GM21737 (cell line): ENCODE data around the gene ASTN2.

Experiments
- ATAC-seq: cut with Tn5 transposase; IDR thresholded peaks from one replicate; pipeline ENCODE4 v1.9.1; 2021; ENCODE audit warnings: mild to moderate bottlenecking, moderate library complexity; ENCODE audit not compliant: unreplicated experiment

The ASTN2 gene

DNA sequence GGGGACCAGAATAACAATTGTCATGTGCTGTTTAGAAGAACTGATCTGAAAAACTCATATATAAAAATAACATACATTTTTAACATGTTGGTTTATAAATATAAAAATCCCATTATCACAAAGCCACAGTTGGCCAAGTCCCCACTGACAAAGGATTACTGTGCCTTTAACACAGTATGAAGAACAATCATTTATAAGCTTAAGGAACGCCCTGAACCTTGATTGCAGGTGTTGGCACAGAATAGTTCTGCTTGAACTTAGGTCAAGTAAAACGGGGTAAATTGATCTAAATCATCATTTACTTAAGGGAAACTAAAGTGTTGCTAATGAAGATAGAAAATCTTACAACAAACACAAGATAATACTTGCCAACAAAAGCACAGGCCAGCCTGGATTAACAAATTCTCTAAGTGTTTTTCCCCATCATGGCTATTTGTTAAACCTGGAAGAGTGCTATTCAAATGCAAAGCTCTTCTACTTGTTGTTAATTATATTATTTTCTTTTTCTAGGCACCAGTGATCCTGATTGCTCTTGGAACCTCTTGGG lies 46.1 kb downstream of the ASTN2 start:
- ATAC-seq = no peak

DNA sequence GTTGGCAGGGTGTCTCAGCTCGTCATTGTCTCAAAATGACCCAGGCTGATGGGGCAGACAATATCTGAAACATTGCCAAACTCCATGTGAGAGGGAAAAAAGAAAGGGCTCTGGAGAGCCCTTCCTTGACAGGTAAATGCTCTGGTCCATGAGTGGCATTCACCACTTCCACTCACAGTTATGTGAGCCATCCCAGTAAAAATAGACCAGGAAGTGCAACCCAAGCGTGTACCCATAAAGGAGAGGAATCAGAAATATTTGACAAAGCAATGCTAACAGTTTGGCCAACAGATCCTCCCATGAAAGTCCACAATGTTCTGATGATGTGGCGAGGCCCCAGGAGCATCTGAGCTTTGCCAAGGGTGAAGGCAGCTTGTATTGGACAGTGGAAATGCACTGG lies 49.4 kb downstream of the ASTN2 start:
- ATAC-seq = no peak

DNA sequence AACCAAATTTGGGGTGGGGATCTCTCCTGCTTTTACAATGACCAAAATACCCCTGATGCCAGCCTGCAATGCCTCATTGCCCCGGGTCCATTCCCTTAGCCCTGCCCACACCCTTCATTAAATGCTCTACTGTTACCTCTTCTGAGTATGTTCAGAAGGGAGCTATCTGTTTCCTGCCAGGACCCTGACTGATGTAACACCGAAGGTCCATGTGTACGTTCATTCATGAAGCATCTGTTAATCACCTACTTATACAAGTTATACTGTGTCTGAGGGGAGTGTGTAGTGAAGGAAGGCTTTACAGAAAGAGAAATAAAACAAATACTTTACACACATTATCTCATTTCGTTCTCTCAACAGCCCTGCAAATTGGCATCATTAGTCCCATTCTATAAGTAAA lies 51.9 kb downstream of the ASTN2 start:
- ATAC-seq = no peak

DNA sequence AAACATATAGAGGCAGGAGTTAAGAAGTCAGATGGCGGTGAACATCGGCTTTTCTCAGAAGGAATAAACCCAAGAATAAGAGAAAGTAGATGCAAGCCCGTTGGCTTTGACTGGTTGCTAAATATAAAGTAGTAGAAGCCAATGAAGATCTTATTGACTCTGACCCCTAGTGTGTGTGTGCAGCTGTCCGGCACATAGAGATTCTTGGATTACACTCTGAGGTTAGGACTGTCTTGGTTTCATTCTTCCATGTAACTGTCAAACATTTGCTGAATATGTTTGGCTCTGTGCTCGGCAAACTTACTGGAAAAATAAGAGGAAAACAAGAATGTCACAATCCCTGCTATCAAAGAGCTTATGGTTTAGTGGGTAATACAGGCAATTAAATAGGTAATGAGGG lies 54.9 kb downstream of the ASTN2 start:
- ATAC-seq = no peak

DNA sequence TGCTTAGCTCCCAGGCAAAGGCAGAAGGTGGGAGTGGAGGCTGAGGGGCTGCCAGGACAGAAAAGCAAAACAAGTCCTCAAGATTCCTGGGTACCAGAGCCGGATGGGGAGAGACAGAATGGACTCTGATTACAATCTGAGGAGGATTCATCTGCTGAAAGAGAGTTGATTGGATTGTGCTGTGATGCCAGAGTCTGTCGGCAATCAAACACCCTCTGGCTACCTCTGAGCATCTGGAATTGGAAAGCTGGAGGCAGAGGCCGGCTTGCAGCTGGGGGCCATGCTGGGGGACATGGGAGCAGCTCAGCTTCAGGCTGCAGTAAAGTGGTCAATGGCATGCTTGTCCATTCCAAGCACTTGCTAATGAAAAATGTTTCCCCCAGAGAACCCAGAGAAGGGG lies 59.3 kb downstream of the ASTN2 start:
- no peak for ATAC-seq

DNA sequence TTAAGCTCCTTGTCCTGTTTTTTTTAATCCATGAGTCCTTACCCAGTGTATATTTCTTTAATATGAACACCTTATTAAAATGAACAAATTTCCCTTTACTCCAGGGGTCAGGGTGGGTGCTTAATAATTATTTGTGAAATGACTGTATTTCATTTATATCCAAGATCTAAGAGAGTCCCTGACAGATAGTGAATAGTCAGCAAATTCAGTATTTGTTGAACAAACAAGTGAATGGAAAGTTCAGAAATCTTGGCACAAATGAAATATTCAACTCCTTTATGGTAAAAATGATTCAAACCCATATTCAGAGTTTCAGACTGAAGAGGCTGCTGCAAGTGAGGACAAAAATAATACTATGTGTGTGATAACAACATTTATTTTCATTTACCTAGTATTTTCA lies 59.9 kb downstream of the ASTN2 start:
- ATAC-seq = no peak

DNA sequence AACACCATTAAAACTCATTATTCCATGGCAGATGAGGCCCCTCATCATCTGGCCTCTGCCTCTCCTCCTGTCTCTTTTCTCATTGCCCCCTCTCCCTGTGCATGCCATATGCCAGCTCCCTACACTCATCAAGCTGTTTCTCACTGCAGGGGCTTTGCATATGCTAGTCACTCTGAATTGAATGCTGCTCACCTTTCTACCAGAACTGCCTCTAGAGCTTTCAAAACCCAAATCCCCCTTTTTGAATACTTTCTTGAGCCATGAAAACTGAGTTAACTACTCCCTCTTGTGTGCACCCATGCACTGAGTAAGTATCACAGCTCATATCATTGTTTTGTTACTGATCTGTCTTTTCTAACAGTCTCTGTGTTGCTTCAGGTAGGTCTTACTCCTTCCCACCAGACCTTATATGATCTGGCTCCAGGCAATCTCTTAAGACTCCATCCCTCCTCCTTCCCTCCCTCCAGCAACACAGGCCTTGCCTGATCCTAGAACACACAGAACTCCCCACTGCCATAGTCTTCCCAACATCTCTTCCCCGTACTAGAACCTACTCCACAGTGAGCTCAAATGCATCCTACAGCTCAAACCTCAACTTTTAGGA lies 60.5 kb downstream of the ASTN2 start:
- no peak for ATAC-seq

DNA sequence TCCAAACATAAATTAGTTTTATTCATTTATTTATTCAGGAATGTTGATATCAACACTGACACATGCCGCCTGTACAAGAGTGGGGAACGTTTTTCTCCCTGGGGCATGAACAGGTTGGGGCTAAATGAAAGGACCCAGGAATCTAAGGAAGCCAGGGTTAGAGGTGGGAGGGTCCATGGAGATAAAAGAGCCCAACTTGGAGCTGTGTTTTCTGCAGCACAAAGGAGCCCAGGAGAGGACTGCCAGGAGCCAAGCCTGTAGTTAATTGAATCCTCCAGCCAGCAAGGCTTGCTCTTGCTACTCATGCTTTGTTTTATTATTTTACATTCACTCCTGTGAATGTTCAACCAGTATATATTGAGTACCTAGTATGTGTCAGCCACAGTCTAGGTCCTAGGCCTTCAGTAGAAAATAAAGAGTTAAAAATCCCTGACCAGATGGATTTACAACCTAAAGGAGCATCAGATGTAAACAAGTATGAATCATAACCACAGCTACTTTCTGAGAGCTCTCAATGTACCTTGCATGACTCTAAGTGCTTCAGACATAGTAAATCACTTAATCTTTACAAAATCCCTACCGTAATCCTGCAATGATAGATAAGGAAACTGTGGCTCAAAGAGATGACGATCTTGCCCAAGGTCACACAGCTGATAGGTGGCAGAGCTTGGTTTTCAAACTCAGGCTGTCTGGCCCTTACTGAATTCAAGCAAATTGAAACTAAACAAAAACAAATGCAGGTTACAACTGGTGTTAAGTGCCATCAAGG lies 69.8 kb downstream of the ASTN2 start:
- ATAC-seq = no peak

DNA sequence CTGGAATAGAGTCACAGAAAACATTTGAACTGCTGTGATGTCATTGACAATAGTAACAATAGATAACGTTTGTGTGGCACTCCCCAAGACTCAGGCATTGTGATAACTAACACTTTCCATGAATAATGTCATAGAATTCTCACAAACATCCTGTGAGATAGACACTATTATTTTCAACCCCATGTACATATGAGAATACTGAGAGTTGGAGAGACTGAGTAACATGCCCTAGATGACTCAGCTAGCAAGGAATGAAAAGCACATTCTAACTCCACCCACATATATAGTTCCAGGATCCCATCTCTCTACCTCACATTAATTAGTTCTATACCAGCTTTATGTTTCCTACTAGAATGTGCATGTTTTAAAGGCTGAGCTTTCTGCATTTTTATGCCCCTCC lies 71.4 kb downstream of the ASTN2 start:
- ATAC-seq = no peak

DNA sequence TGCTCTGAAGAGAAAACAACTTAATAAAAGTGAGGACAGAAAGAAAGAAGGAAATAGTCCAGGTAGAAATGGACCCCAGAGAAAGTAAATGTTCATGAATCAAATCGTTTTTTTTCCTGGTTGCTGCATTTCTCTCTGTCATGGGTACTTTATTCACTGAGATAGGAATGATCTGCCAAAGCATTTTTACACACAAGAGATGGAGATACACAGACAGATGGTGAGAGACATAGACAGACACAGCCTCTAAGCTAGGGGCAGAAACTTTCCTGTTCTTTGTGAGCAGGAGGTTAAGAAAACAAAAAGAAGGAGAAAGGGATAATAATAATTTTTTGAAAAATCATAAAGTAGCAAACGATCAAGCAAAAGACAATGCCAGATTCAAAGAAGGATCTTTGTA lies 73.7 kb downstream of the ASTN2 start:
- no peak for ATAC-seq

DNA sequence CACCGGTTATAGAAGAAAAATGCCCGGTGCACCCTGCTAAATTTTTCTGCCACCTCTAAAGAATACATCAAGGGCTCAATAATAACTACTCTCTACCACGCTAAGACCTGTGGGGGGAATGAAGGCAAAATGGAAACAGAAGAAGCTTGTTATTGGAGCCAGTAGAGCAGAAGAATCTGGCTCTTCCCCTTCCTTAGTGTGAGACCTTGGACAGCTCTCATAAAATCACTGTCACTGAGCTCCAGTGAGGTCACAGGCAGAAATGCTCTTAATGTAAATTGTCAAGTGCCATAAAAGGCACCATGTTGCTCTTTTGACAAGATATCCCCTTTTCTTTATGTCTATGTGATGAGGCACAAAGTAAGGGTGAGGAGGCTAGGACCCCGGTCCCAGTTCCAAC lies 74.4 kb downstream of the ASTN2 start:
- no peak for ATAC-seq

DNA sequence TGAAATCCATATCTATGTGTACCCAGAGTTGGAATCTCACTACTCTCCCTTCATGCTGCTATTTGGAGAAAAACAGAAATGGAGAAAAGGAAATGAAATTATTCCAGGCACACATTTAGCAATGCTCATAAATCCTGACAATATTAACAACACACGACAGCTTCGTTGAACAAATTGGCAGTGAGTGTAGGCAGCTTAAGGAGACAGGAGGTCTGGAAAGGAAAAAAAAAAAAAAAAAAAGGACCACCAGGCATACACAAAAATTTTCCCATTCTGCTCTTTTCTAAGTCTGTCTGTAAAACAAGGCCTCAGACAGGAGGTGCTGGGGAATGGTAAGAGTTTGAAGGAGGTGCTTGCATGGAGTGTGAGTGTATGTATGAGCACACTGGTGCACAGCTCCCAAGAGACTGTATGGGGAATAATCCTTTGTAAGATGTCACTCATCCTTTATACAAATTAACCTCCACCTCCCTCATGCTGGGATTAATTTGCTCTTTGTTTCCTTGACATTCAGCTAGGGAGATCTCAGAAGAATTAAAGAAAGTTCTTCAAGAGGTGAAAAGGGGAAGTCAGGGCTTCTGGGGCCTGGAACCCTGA lies 78.9 kb downstream of the ASTN2 start:
- no peak for ATAC-seq

DNA sequence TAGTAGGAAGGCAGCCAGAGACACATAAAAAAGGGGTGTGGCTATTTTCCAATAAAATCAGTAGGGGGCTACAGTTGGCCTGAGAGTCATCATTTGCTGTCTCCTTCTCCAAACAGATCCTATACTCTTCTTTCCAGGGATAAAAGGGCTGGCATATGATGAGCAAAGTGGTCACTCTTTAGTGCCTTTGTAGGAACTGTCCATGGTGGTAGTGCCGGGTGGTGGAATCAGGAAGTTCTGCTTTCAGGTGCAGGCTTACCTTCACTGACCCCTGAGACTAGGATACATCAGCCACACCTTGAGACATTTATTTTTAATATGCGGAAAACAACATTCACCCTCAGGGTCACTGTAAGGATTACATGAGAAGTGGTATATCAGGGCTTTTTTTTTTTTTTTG lies 80.8 kb downstream of the ASTN2 start:
- no peak for ATAC-seq

DNA sequence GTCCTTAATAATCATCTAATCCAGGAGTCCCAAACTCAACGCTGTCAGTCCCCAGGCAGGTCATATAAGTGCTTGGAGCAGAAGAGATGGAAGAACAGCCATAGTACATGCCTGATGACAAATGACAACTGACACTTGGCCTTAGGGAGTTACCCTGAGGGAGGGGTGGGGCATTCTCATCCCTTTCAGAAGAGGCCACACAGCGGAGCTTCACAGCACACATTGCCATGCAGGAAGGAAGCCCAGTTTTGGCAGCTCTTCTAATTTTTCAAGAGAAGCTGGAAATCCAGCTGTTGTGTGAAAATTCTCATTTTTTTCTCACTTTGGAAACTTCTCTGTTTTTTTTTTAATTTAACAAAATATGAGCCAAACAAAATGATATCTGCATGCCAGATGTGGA lies 89.0 kb downstream of the ASTN2 start:
- no peak for ATAC-seq

DNA sequence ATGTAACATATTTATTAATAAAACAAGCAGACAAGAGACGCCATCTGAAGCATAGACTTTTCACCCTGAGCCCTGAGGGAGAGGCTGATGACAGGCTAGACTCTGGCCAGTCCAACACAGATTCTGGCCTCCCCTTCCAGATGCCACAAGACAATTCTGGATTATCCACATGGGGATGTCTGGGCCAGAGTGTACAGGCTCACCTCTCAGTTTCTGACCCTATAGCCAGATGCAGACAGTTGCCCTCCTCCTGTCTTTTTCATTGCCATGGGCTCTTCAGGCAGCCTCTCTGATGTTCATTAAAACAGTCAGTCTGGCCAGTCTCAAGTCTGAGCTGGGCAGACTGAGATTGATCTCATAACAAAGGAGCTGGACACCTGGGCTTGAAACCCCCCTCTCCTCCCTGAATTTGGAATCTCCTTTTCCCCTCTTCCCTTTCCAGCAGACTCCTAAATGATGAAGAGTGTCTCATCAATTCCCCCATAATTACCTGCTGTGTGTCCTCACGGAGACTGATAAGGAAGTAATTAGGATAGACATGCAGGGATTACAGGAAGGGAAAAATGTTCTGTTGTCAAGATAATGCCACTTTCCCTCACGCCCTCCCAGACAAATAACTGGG lies 89.6 kb downstream of the ASTN2 start:
- ATAC-seq = no peak

DNA sequence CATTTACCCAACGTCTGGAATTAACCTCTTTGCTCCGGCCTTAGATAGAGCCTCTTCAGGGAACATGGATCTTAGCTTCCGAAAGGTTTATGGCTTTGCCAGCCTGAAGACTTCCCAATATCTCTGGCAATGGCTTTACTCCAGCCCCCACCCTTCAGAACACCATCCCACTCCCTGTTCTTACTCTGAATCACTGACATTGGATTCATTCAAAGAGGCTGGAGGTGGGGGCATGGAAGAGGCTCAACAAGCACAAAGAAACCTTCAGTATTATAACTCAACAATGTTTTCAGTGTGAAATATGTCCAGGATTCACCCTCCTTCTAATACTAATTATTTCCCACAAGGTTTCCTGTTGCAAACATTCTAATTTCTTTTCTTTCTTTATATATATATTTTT lies 91.5 kb downstream of the ASTN2 start:
- ATAC-seq = no peak

DNA sequence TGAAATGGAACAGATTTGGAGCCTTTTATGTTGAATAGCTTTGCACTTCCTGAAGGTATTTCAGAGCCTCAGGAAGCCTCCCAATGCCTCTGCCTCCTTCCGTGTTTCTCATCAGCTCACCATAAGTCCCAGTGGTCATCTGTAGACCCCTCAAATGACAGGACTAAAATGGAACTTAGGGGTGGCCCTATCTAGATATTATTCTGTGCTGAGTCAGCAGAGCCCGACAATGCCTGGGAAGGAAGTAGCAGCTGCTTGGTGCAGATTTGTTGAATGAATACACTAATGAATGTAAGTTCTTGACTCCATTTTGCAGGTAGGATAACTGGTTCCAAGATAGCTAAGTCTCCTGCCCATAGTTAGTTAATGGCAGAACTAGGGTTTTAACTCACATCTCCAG lies 97.7 kb downstream of the ASTN2 start:
- no peak for ATAC-seq

DNA sequence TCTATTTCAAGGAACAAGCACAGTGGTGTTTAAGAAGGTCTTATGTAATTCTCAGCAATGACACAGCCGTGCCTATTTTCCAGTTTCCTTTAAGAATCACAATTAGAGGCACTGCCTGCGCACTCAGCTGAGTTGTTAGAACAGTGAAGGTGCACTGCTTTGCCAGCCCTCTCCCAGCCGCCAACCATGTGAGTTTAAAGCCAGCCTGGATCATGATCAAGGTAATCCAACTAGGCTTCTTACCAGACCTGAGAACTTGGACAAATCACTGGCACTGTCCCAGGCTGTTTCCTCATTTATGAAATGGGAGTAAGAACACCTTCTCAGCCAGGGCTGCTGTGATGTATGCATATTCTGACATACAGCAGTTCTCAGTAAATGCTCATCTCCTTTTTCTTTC lies 99.6 kb downstream of the ASTN2 start:
- no peak for ATAC-seq

DNA sequence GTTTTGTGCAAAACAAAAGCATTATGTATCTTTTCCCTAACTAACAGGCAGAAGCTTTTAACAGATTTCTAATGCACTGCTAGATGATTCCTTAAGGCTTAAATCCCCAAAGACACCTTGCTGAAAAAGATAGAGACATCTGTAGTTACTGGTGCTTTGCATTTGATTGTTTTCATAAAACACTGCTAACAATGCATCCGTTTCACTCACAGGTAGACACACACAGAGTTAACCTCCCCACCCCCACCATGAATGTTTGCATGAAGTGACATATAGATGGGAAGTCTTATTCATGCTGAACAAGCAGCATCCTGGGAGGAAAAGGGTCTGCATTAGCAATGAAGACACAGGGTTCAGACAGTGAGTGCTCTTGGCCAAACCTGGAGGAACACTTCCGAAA lies 100.9 kb downstream of the ASTN2 start:
- no peak for ATAC-seq

DNA sequence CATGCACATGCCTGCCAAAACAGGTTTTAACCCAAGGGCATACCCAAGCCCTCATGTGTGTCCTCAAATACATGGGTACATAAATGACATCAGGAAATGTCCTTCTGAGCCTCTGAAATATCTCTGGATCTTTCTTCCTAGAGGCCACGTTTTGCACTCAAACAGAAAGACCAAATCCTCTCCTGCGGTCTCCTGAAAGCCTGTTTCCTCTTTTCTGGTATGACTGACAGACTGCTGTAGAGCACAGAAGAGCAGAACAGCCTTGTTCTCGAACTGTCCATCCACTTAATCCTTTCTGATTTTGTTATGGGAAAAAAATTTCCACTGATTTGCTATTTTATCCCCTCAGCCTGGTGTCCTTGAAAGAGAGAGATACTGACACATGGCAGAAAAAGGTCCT lies 107.2 kb downstream of the ASTN2 start:
- ATAC-seq = no peak

DNA sequence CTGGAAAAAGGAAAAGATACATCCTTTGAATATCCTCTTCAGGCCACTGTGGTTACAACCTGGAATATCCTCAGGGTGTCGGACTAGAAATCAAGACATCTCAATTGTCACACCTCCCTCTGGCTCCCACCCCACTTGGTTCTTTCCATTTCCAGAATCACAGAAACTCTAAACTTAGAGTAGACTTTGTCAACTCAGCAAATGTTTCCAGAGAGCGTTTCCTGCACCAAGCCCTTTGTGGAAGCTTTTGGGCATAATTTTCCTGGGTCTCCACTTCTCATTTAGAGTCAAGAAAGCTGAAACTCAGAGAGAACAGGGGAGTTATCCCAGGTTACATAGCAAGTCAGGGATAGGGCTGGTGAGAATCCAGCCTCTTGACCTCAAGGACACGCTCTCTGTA lies 108.8 kb downstream of the ASTN2 start:
- no peak for ATAC-seq

DNA sequence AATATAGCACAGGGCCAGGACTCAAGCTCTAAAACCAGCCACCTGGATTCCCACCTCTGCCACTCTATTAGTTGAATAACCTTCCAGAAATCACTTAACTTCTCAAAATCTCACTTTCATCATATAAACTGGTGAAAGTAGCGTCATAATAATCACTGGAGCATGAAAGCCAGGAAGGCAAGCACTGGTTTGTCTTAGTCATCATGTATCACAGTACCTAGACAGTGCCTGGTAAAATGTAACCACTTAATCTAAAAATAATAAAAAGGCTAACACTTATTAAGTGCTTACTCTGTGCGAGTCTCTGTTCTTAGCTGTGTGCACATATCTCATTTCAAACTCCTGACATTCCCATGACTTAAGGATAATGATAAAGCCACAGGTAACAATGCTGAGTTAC lies 109.4 kb downstream of the ASTN2 start:
- ATAC-seq = no peak
